ENCODE data around the gene RPS6KB2.

Gene RPS6KB2

GRCh38 chr11:67482275-67482826 is 54.1 kb downstream of the RPS6KB2 start:
- FAIRE-seq, result no peak

DNA sequence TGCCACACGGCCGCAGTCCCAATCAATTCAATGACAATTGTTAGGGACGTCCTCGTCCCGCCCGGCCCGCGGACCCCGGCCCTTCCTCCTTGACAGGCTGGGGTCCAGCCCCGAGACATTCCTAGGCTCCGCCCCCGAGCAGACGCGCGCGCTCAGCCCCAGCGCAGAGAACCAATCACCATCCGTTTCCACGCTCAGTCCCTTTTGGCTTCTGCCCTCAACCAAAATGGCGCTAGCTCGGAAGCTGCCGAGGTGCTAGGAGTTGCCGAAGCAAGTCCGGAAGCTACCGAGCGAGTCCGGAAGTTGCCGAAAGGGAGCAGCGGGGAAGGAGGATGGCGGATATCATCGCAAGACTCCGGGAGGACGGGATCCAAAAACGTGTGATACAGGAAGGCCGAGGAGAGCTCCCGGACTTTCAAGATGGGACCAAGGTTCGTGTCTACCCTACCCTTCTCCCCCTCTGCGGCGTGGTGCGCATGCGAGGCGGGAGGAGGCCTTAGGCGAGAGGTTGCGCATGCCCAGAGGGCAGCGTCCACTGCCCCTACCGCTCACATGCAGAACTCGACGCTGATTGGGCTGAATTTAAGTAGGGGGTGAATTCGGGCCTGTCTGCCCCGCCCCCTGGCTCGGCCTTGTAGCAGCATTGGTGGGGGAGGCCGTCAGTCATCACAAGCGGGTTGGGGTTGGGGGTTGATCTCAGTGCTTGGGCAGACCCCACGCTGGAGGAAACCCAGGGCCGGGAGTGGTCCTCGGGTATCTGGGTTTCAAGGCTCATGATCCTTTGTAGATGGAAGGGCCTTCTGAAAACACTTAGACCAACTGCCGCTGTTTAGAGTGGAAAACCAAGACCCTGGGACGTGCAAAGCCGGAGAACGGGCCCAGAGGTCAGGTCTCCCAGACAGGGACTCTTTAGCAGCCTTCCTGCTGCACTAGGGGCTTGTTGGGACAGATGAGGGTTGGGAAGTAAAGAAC is 54.8 kb downstream of the RPS6KB2 start, which contains the start of gene AIP:
TSS of gene AIP (plus strand) at position 200 of the 972 bp plus-strand sequence. CDS start at position 333, 133 bp downstream.
- DNase-seq (ENCODE audit: insufficient read length, low spot score) (peak; percentile 92), FAIRE-seq (peak; percentile 98)
- TF ChIP-seq TAF1 (IDR thresholded peaks at IDR 0.05; ENCODE audit: low read depth, low read length) (peak; percentile 81; the same call in 1 of the 2 replicates), POLR2A (IDR thresholded peaks at IDR 0.05; ENCODE audit: low read depth, low read length) (peak; percentile 49; the same call in 1 of the 2 replicates), POLR2AphosphoS5 (IDR thresholded peaks at IDR 0.05; ENCODE audit: low read depth, low read length) (no peak), SPI1 (IDR thresholded peaks at IDR 0.05; ENCODE audit: low read depth, low read length) (no peak), PAX5 (IDR thresholded peaks at IDR 0.05; ENCODE audit: insufficient read depth, low read length, severe bottlenecking) (no peak), POU2F2 (IDR thresholded peaks at IDR 0.05; ENCODE audit: low read depth, low read length) (no peak)

More at GRCh38 chr11:67482275-67482826, 54.1 kb downstream of the RPS6KB2 start:
- TF ChIP-seq TAF1 (IDR thresholded peaks at IDR 0.05; ENCODE audit: low read depth, low read length) (no peak), SPI1 (IDR thresholded peaks at IDR 0.05; ENCODE audit: low read depth, low read length) (peak; percentile 63; the same call in 1 of the 2 replicates)
- DNase-seq (ENCODE audit: insufficient read length, low spot score), result no peak

DNA sequence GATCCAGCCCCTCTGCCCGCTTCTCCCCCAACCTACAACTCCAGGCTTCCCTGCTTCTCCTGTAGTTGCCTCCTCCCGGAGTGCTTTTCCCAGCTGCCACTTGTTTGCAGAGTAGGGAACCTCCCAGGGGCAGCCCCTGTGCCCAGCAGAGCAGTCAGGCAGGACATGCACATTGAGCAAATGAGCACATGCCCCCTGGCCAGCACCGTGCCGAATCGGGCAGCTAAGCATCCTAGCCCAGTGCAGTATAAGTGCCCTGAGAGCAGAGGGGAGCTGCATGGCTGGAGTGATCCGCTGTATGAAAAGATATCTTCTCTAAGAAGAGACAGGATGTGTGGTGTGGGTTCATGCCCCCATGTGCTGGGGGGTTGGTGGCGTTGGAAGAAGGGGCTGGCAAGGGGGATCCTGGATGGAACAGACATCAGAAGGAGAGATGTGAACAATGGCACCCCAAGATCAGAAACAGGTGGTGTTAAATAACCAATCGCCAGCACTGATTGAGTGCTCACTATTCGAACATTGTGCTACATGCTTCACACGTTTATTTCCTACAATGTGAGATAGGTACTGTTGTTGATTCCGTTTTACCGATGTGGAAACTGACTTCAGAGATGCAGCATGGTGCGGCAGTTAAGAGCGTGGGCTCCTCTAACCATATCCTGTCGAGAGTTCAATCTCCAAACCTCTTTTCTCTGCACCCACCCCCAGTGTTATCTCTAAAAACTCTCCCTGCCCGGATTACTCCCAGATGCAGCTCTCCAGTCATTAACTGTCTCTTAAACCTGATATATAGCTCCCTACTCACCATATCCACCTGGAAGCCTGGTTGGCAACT is 55.8 kb downstream of the RPS6KB2 start:
- no peak for TF ChIP-seq PAX5 (IDR thresholded peaks at IDR 0.05; ENCODE audit: insufficient read depth, low read length, severe bottlenecking)
- TF ChIP-seq POLR2AphosphoS5 (IDR thresholded peaks at IDR 0.05; ENCODE audit: low read depth, low read length), result peak; percentile 66
- TF ChIP-seq TAF1 (IDR thresholded peaks at IDR 0.05; ENCODE audit: low read depth, low read length), result peak; percentile 38; the same call in 1 of the 2 replicates
- TF ChIP-seq POU2F2 (IDR thresholded peaks at IDR 0.05; ENCODE audit: low read depth, low read length), result no peak; the same call in 1 of the 2 replicates
- TF ChIP-seq POLR2A (IDR thresholded peaks at IDR 0.05; ENCODE audit: low read depth, low read length), result peak; percentile 67
- TF ChIP-seq SPI1 (IDR thresholded peaks at IDR 0.05; ENCODE audit: low read depth, low read length), result no peak
- FAIRE-seq (peak; percentile 92), DNase-seq (ENCODE audit: insufficient read length, low spot score) (no peak)

- DNase-seq (ENCODE audit: insufficient read length, low spot score), result no peak
- TF ChIP-seq TAF1 (IDR thresholded peaks at IDR 0.05; ENCODE audit: low read depth, low read length), result no peak; the same call in 1 of the 2 replicates
- peak; percentile 56 for TF ChIP-seq POLR2AphosphoS5 (IDR thresholded peaks at IDR 0.05; ENCODE audit: low read depth, low read length)
- no peak for TF ChIP-seq PAX5 (IDR thresholded peaks at IDR 0.05; ENCODE audit: insufficient read depth, low read length, severe bottlenecking)
- peak; percentile 49; the same call in 1 of the 2 replicates for TF ChIP-seq POLR2A (IDR thresholded peaks at IDR 0.05; ENCODE audit: low read depth, low read length)
- TF ChIP-seq SPI1 (IDR thresholded peaks at IDR 0.05; ENCODE audit: low read depth, low read length), result peak; percentile 72
- TF ChIP-seq POU2F2 (IDR thresholded peaks at IDR 0.05; ENCODE audit: low read depth, low read length), result peak; percentile 61; the same call in 1 of the 2 replicates
- no peak for FAIRE-seq
These were observed 56.6 kb downstream of the RPS6KB2 start for GRCh38 chr11:67484847-67485311.

Measured in GM12891 (cell line).